HUES6 (cell line): ENCODE data around the gene MRPS34.

Experiments used
- H3K27ac ChIP-seq: 2 replicates; pipeline ENCODE4 v1.7.0; 2013; ENCODE audit warnings: low read depth, mild to moderate bottlenecking, low read length, inconsistent platforms
- H3K27me3 ChIP-seq: 2 replicates; pipeline ENCODE4 v1.6.1; 2013; ENCODE audit warnings: low read length; ENCODE audit not compliant: control insufficient read depth, insufficient read depth
- H3K36me3 ChIP-seq: 2 replicates; pipeline ENCODE4 v1.6.1; 2013; ENCODE audit warnings: low read length; ENCODE audit not compliant: control insufficient read depth, insufficient read depth
- H3K4me1 ChIP-seq: 2 replicates; pipeline ENCODE4 v1.6.1; 2013; ENCODE audit warnings: low read length; ENCODE audit not compliant: control insufficient read depth, insufficient read depth
- H3K4me3 ChIP-seq: 2 replicates; pipeline ENCODE4 v1.5.1; 2013; ENCODE audit warnings: low read depth, low read length
- H3K9ac ChIP-seq: one replicate; pipeline ENCODE4 v1.6.1; 2013; ENCODE audit warnings: mild to moderate bottlenecking, low read length
- H3K9me3 ChIP-seq: 2 replicates; pipeline ENCODE4 v1.6.1; 2013; ENCODE audit warnings: low read depth, low read length; ENCODE audit not compliant: control insufficient read depth, insufficient read depth

Gene MRPS34

DNA sequence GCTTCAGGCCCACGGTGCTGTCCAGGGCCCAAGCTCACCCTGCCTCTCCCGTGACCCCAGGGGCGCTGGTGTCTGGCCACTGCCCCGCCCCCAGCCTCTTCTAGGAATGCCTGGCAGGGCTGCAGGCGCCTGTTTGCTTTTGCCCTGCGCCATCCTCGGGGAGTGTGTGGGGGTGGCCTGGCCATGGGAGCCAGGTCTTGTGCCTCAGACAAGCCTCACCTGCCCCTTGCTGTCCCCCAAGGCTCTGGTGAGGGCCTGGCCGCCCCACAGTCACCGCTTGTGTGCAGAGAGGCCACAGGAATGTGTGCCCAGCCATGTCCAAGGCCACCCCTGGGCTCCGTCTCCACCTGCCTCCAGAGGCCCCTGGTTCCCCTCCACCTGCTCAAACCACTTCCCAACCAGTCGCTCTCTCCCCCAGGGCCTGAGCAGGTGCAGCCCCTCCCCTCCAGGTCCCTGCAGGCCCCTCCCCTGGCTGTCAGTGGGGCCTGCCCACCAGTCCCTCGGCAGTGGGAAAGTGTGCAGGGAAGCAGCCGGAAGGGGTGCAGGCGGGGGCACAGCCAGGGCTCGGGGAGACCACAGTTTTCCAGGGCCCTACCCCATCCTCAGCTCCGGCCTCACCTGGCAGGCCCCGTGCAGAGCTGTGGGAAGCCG, 21.4 kb upstream of the MRPS34 start:
- H3K9ac ChIP-seq: no peak overlapping the region
- peaks cover 25% of the 10 kb centered on the region for H3K9me3 ChIP-seq
- no peak overlapping the region for H3K27ac ChIP-seq
- no peaks in the 10 kb centered on the region for H3K4me1 ChIP-seq
- H3K4me3 ChIP-seq: no peak overlapping the region
- no peaks in the 10 kb centered on the region for H3K27me3 ChIP-seq
- peaks cover 22% of the 10 kb centered on the region for H3K36me3 ChIP-seq

DNA sequence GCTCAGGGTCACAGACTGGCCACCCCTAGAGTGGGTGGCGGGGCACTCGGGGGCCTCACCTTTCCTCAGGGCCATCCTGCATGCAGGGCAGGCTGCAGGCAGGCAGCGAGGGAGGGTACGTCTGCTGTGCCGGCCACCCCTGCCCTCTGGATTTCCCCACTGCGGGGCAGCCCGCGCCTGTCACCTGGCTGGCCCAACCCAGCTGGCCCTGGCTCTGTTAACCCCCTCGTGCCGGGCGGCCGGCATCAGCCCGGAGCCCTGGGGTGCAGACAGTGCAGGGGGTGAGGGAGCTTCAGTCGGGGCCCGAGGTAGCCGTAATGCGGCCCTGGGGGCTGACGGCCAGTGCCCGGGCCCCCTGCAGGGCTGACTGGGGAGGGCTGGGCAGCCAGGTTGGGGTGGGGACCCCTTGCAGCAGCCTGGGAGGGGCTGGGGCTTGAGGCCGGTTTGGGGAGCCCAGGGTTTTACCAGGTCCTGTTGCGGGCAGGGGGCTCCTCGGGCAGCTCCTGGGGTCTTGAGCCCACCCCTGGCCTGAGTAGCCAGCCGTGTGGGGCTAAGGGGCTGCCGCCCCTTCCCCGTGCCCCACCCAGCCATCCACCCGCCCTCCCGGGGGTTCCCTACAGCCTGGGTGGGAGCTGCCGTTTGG, 20.8 kb upstream of the MRPS34 start, which contains the start of gene IGFALS:
Gene IGFALS (minus strand): TSS at position 128 of the 643 bp plus-strand sequence. CDS start 53 bp downstream, at position 75.
- Histone ChIP-seq H3K27ac (no peak within 1 kb of the TSS), H3K9ac (no peak within 1 kb of the TSS), H3K27me3 (no peaks in the 10 kb centered on the region), H3K4me1 (no peaks in the 10 kb centered on the region), H3K4me3 (no peak within 1 kb of the TSS), H3K9me3 (peaks cover 19% of the 10 kb centered on the region), H3K36me3 (peaks cover 26% of the 10 kb centered on the region)

DNA sequence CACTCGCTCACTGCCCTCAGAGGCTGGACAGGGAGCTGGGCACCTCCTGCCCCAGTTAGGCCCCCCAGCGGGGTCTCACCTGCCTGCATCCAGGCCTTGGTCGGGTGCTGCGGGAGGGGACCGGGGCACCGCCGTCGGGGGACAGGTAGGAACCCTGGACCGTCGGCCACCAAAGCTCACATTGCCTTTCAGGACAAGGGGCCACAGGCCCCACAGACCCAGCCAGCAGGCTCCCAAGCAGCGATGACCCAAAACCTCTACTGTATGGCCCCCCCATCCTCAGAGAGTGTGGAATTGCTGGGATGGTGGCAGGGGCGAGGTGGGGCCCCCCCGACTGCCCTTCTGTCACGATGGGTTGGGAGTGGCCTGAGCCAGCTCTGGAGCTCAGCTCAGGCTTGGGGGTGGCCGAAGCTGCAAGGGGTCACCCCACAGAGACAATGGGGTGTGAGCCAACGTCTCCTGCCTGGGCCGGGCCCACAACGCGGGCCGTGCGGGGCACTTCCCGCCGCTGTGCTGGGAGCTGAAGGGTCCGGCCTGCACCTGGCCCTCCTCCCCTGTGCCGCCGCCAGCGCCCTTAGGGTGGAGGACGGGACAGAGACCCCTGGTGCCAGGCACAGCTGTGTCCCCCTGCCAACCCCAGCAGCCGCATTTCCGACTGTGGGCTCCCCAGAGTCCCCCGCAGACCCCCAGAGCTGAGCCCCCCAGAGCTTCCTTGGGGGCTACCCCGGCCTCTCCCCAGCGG, 20.1 kb upstream of the MRPS34 start:
- peaks cover 15% of the 10 kb centered on the region for H3K9me3 ChIP-seq
- no peak overlapping the region for H3K4me3 ChIP-seq
- H3K9ac ChIP-seq: no peak overlapping the region
- H3K4me1 ChIP-seq: no peaks in the 10 kb centered on the region
- no peak overlapping the region for H3K27ac ChIP-seq
- no peaks in the 10 kb centered on the region for H3K27me3 ChIP-seq
- H3K36me3 ChIP-seq: peaks cover 33% of the 10 kb centered on the region

DNA sequence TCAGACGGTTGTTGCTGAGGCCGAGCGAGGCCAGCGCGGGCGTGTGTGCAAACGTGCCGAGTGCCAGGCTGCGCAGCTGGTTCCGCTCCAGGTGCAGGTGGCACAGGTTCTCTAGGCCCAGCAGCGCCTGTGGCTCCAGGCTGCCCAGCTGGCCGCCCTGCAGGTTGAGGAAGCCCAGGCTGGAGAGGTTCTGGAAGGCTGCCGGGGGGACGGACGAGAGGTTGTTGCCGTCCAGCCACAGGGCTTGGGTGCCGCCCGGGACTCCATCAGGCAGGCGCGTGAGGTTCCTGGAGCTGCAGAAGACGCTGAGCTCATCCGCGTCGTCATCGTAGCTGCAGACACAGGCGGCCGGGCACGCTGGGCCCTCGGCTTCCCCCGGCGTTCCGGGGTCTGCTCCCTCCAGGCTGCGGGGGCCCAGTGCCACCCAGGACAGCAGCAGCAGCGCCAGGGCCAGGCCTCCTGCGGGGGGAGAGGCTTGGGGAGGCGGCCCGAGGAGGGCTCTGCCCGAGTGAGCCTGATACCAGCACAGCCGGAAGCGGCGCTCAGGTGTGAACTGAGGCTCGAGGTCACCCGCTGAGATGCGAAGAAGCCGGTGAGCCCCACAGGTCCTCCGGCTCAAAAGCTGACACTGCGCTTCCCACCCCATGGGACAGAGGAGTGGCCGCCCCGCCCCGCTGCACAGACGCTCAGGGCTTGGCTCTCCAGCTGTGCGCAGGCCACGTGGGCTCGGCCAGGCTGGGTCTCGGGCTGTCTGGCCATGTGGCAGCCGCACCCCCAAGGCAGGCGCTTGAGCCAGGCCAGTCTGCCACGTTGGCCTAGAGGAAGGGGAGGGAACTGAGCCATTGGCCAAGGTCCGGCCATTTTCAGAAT, 19.2 kb upstream of the MRPS34 start:
- Histone ChIP-seq H3K36me3 (peaks cover 41% of the 10 kb centered on the region), H3K27ac (no peak overlapping the region), H3K27me3 (no peaks in the 10 kb centered on the region), H3K4me1 (no peaks in the 10 kb centered on the region), H3K4me3 (no peak overlapping the region), H3K9me3 (peaks cover 6% of the 10 kb centered on the region), H3K9ac (no peak overlapping the region)

DNA sequence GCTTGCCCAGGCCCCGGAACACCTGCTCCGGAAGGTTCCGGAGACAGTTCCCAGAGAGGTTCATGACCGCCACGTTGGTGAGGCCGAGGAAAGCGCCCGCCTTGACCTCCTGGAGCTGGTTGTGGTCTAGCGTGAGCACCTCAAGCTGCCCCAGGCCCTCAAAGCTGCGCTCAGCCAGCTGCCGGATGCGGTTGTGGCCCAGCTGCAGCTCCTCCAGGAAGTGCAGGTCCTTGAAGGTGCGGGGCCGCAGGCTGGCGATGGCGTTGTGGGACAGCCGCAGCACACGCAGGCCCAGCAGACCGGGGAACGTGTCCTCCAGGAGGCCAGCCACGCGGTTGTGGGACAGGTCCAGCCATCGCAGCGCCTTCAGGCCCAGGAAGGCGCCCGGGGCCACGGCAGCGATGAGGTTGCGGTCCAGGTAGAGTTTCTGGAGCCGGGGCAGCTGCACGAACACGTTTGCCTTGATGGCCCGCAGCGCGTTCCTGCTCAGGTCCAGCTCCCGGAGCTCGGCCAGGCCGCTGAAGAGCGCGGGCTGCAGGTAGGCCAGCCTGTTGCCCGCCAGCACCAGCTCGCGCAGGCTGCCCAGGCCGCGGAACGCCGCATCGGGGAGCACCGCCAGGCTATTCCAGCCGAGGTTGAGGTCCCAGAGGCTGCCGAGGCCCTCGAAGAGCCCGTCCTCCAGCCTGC, 18.5 kb upstream of the MRPS34 start:
- no peaks in the 10 kb centered on the region for H3K27me3 ChIP-seq
- H3K36me3 ChIP-seq: peaks cover 49% of the 10 kb centered on the region
- no peak overlapping the region for H3K9ac ChIP-seq
- no peak overlapping the region for H3K4me3 ChIP-seq
- no peak overlapping the region for H3K27ac ChIP-seq
- H3K4me1 ChIP-seq: no peaks in the 10 kb centered on the region
- peaks cover 2% of the 10 kb centered on the region for H3K9me3 ChIP-seq

DNA sequence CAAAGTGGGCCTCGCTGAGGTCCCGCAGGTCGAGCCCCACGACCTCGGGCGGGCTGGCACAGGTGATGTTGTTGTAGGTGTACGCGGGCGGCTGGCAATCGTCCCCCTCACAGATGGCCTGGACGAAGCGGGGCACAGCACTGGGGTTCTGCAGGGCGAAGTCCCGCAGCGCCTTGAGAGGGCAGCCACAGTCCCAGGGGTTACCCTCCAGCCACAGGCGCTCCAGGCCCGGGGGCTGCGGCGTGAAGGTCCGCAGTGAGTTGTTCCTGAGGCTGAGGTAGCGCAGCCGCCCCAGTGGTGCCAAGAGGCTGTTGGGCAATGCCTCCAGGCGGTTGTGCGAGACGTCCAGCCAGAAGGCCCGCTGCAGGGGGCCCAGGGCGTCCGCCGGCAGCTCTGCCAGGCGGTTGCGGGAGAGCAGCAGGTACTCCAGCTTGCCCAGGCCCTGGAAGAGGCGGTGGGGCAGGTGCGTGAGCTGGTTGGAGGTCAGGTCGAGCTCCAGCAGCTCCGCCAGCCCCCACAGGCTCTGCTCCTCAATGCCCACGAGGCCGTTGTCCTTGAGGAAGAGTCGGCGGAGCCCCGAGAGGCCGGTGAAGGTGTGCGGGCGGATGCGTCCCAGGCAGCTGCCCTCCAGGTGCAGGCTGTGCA, 17.8 kb upstream of the MRPS34 start:
- H3K4me3 ChIP-seq: no peak overlapping the region
- H3K36me3 ChIP-seq: peaks cover 55% of the 10 kb centered on the region
- no peak overlapping the region for H3K9ac ChIP-seq

DNA sequence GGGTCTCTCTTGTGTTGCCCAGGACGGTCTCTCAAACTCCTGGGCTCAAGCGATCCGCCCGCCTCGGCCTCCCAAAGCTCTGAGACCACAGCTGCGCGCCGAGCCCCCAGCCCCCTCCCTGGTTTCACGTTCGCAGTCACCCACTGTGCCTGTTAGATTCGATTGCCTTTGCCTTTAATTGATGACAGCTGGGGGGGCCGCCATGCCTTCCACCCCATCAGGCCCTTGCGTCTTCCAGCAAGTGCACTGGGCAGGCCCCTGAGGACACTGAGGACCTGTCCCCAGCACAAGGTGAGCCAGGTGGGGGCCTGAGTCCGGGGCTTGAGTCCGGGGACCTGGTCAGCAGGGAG, 17.3 kb upstream of the MRPS34 start:
- no peaks in the 10 kb centered on the region for H3K9me3 ChIP-seq
- H3K9ac ChIP-seq: no peak overlapping the region
- no peak overlapping the region for H3K4me3 ChIP-seq
- H3K36me3 ChIP-seq: peaks cover 59% of the 10 kb centered on the region
- no peaks in the 10 kb centered on the region for H3K27me3 ChIP-seq
- H3K27ac ChIP-seq: no peak overlapping the region
- no peaks in the 10 kb centered on the region for H3K4me1 ChIP-seq

More for the DNA sequence above, 17.8 kb upstream of the MRPS34 start:
- Histone ChIP-seq H3K27ac (no peak overlapping the region; the same call in 1 of the 2 replicates), H3K27me3 (no peaks in the 10 kb centered on the region), H3K4me1 (no peaks in the 10 kb centered on the region), H3K9me3 (no peaks in the 10 kb centered on the region)

DNA sequence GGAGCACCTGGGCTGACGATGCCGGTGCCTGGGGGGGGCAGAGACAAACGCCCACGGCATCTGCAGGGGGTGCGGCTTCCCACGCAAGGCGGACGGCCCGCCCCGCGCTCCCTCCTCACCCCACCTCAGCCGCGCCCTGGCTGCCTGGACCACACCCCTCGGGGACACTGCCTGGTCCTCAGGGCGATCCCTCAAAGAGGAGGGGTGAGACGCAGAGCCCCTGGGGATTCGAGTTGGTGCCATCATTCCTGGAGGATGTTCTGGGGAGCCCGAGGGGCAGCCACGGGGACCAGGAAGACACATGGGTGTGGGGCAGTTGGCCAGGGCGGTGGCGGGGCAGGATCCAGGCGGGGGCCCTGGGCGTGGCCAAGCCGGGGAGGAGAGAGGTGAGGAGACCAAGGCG, 16.7 kb upstream of the MRPS34 start:
- H3K4me3 ChIP-seq: no peak overlapping the region
- H3K36me3 ChIP-seq: peaks cover 62% of the 10 kb centered on the region
- H3K4me1 ChIP-seq: no peaks in the 10 kb centered on the region
- H3K27ac ChIP-seq: no peak overlapping the region
- H3K9ac ChIP-seq: no peak overlapping the region
- no peaks in the 10 kb centered on the region for H3K9me3 ChIP-seq
- no peaks in the 10 kb centered on the region for H3K27me3 ChIP-seq

DNA sequence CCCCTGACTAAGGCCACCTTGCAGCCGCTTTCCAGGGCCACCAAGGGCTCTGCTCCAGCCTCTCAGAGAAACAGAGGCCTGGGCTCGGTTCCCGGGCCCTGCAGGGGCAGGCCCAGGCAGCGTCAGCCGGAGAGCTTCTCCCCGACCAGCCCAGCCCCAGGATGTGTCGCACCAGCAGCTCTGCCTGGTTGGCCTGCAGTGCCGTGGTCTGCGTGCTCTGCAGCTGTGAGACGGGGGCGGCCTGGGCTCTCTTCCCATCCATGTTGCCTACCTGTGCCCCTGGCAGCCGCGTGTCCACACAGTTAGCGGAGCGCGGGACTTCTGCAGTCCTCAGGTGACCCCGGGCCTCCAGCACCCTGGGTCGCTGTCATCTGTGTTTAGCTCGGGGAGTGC, 15.8 kb upstream of the MRPS34 start:
- H3K27me3 ChIP-seq: no peaks in the 10 kb centered on the region
- peaks cover 62% of the 10 kb centered on the region for H3K36me3 ChIP-seq
- no peaks in the 10 kb centered on the region for H3K4me1 ChIP-seq
- no peak overlapping the region for H3K27ac ChIP-seq
- no peaks in the 10 kb centered on the region for H3K9me3 ChIP-seq
- H3K4me3 ChIP-seq: no peak overlapping the region
- H3K9ac ChIP-seq: no peak overlapping the region

DNA sequence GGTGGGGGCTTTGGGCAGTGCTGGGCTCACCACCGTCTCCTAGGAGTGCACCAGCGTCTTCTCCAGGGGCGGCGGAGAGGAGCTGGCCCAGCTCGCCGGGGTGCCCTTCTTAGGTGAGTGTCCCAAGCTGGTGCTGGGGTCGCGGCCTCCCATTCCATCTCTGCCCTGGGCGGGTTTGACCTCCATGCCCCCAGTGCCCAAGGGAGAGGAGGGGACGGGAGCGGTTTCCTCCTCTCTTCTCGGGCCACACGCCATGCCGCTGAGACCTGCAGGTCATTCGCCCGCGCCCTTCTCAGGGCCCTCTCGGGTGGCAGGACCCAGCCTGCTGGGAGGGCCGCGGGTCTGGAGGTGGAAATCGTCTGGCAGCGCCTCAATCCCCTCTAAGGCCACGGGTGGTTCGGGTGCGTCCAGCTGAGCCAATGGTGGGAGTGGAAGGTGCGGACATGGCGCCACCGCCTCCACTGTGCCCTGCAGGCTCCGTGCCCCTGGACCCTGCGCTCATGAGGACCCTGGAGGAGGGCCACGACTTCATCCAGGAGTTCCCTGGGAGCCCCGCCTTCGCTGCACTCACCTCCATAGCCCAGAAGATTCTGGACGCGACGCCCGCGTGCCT, 15.3 kb upstream of the MRPS34 start:
- no peak overlapping the region for H3K4me3 ChIP-seq
- peaks cover 62% of the 10 kb centered on the region for H3K36me3 ChIP-seq
- no peak overlapping the region for H3K27ac ChIP-seq
- H3K4me1 ChIP-seq: no peaks in the 10 kb centered on the region
- H3K9me3 ChIP-seq: no peaks in the 10 kb centered on the region
- no peaks in the 10 kb centered on the region for H3K27me3 ChIP-seq
- no peak overlapping the region for H3K9ac ChIP-seq
